ENCODE data around the gene KCNK16. TPM values are rescaled to one million over a fixed set of nuclear protein-coding genes. Genes with fewer than 3 reads are reported as not detected.

The KCNK16 gene
- total and polyA plus RNA-seq, 2 of the 4 experiments (the other 2 are of a cell fraction), result not detected

GRCh38 chr6:39320363-39320984, 2.0 kb downstream of the KCNK16 start:
- CTCF ChIA-PET, result no interaction called here

More at GRCh38 chr6:39320363-39320984, 2.0 kb downstream of the KCNK16 start:
- Histone ChIP-seq H3K4me2 (ENCODE audit: low read depth, low read length) (no peak overlapping the region), H4K5ac (ENCODE audit: low read depth, low read length) (no peak overlapping the region), H3K23ac (ENCODE audit: low read depth, low read length) (no peak overlapping the region), H3K4ac (ENCODE audit: low read depth, low read length) (no peak overlapping the region), H3K18ac (ENCODE audit: low read depth, low read length) (no peak overlapping the region), H3K4me1 (ENCODE audit: control insufficient read depth, insufficient read depth, low read length) (no peaks in the 10 kb centered on the region), H2BK20ac (ENCODE audit: low read depth, low read length) (no peak overlapping the region), H3K79me1 (ENCODE audit: low read depth in 1 of 2, low read length in 2 of 2) (no peaks in the 10 kb centered on the region), H2AK9ac (replicated peaks; ENCODE audit: low read depth, low read length, poor library complexity) (no peak overlapping the region), H3K9ac (ENCODE audit: low read depth, low read length) (no peak overlapping the region), H4K8ac (ENCODE audit: low read depth in 2 of 2, low read length in 2 of 2) (no peak overlapping the region), H2BK5ac (ENCODE audit: low read depth, low read length, poor library complexity, severe bottlenecking) (no peak overlapping the region), H2BK120ac (ENCODE audit: low read depth, low read length) (no peak overlapping the region), H3K36me3 (ENCODE audit: control insufficient read depth, insufficient read depth, low read length) (no peaks in the 10 kb centered on the region), H2AFZ (replicated peaks; ENCODE audit: low read length, poor library complexity) (no peak overlapping the region), H2BK15ac (ENCODE audit: low read depth, low read length) (no peak overlapping the region), H3K27ac (ENCODE audit: insufficient read depth, low read length) (no peak overlapping the region), H3K9me1 (ENCODE audit: insufficient read depth, low read length) (no peaks in the 10 kb centered on the region), H3K4me3 (ENCODE audit: insufficient read depth, low read depth, low read length) (no peak overlapping the region), H3K56ac (ENCODE audit: extremely low read depth, insufficient read depth, low read length) (no peak overlapping the region), H3K9me3 (ENCODE audit: control insufficient read depth, insufficient read depth, low read length) (no peaks in the 10 kb centered on the region), H3K14ac (replicated peaks; ENCODE audit: low read depth, low read length) (no peak overlapping the region), H2AK5ac (ENCODE audit: low read depth, low read length) (no peak overlapping the region), H4K20me1 (ENCODE audit: insufficient read depth, low read length) (no peaks in the 10 kb centered on the region), H4K91ac (ENCODE audit: insufficient read depth, low read depth, low read length) (no peak overlapping the region), H3K27me3 (ENCODE audit: control insufficient read depth, insufficient read depth, low read length) (no peaks in the 10 kb centered on the region; the same call in 1 of the 2 replicates)
- POLR2A ChIA-PET (ENCODE audit: unreplicated experiment), result no interaction called here
- in situ Hi-C loops (cut with MboI; ENCODE audit: low sequenced_read_pairs), result no loop called here
- BruUV-seq (replicated peaks), result no TSS peak
- intact Hi-C loops (cut with micrococcal nuclease), result no loop called here
- dilution Hi-C loops (cut with HindIII; ENCODE audit: low sequenced_read_pairs, unreplicated experiment), result no loop called here
- ATAC-seq (ENCODE audit: low read depth) (no peak), DNase-seq (no peak)
- no peak for TF ChIP-seq BHLHE40 (IDR thresholded peaks at IDR 0.05; ENCODE audit: low read depth, low read length)
- TF ChIP-seq FOS (IDR thresholded peaks at IDR 0.05; ENCODE audit: low read depth, low read length), result no peak
- TF ChIP-seq, protein P1, sequence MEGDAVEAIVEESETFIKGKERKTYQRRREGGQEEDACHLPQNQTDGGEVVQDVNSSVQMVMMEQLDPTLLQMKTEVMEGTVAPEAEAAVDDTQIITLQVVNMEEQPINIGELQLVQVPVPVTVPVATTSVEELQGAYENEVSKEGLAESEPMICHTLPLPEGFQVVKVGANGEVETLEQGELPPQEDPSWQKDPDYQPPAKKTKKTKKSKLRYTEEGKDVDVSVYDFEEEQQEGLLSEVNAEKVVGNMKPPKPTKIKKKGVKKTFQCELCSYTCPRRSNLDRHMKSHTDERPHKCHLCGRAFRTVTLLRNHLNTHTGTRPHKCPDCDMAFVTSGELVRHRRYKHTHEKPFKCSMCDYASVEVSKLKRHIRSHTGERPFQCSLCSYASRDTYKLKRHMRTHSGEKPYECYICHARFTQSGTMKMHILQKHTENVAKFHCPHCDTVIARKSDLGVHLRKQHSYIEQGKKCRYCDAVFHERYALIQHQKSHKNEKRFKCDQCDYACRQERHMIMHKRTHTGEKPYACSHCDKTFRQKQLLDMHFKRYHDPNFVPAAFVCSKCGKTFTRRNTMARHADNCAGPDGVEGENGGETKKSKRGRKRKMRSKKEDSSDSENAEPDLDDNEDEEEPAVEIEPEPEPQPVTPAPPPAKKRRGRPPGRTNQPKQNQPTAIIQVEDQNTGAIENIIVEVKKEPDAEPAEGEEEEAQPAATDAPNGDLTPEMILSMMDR (conservative IDR thresholded peaks at IDR 0.05; ENCODE audit: low read depth, low read length), result no peak
- TF ChIP-seq MAZ (IDR thresholded peaks at IDR 0.05; ENCODE audit: borderline replicate concordance, low read depth, low read length), result no peak
- TF ChIP-seq SMC3 (IDR thresholded peaks at IDR 0.05; ENCODE audit: low read depth, low read length), result no peak
- TF ChIP-seq CEBPB (IDR thresholded peaks at IDR 0.05; ENCODE audit: low read depth, low read length), result no peak
- no peak for TF ChIP-seq NFE2L2 (IDR thresholded peaks at IDR 0.05; ENCODE audit: low read depth, low read length)
- TF ChIP-seq RFX5 (IDR thresholded peaks at IDR 0.05; ENCODE audit: low read depth, low read length), result no peak
- no peak for TF ChIP-seq POLR2A (IDR thresholded peaks at IDR 0.05; ENCODE audit: low read depth, low read length)
- no peak for TF ChIP-seq RAD21 (IDR thresholded peaks at IDR 0.05; ENCODE audit: low read length)
- TF ChIP-seq MAFK (IDR thresholded peaks at IDR 0.05; ENCODE audit: low read depth, low read length), result no peak
- no peak for TF ChIP-seq ELK1 (IDR thresholded peaks at IDR 0.05; ENCODE audit: borderline replicate concordance, low read depth, low read length)
- TF ChIP-seq, protein P2, sequence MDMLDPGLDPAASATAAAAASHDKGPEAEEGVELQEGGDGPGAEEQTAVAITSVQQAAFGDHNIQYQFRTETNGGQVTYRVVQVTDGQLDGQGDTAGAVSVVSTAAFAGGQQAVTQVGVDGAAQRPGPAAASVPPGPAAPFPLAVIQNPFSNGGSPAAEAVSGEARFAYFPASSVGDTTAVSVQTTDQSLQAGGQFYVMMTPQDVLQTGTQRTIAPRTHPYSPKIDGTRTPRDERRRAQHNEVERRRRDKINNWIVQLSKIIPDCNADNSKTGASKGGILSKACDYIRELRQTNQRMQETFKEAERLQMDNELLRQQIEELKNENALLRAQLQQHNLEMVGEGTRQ (IDR thresholded peaks at IDR 0.05; ENCODE audit: low read depth, low read length), result no peak
- TF ChIP-seq CHD1 (IDR thresholded peaks at IDR 0.05; ENCODE audit: low read depth, low read length), result no peak
- no peak for TF ChIP-seq MXI1 (IDR thresholded peaks at IDR 0.05; ENCODE audit: borderline replicate concordance, low read depth, low read length)
- no peak for TF ChIP-seq RCOR1 (IDR thresholded peaks at IDR 0.05; ENCODE audit: insufficient replicate concordance, low read length)
- 80% methylated on average over 1 of the region's 10 CpGs; no CpG with 5 or more reads in 1 of the 2 experiments for WGBS, 2 experiments (ENCODE audit: extremely low coverage in 2 of 2, insufficient read length in 1 of 2)

Data from IMR-90 (cell line).